Effector CD4-positive, alpha-beta T cell (primary cell): ENCODE measurements around the gene CISH.

Experiments
- DNase-seq: peaks from one replicate; pipeline ENCODE4 v3.0.0-alpha.2; 2020

Gene CISH

GRCh38 chr3:50568947-50569749 lies 42.4 kb downstream of the CISH start, which contains the start of gene HEMK1:
Gene HEMK1 (plus strand): TSS chr3:50569522. CDS start chr3:50571105, 1,583 bp downstream.
- DNase-seq = peak; percentile 87

GRCh38 chr3:50567386-50568167 lies 44.0 kb downstream of the CISH start, which contains the start of gene C3orf18:
Gene C3orf18 (minus strand): TSS chr3:50567747. CDS start chr3:50565699, 2,048 bp downstream.
- peak; percentile 91 for DNase-seq

DNA sequence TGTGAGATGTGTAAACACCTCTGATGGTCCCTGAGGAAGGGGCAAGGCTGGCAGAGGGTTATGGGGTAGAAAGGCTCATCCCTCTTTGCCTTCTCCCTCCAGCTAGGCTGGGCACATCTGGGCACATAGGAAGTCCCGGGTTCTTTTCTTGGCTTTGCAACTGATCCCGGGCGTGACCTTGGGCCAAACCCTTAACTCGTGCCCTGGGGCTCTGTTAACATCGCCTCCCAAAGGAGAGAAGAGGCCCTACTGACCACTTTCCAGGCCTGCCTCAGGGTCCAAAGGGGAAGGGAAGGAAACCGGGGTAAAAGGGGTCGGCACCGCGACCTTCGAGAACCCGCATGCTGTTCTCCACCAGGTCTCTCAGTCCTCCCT lies 44.6 kb downstream of the CISH start:
- DNase-seq = no peak

- no peak for DNase-seq
Observed at GRCh38 chr3:50564321-50564720, 47.3 kb downstream of the CISH start.

DNA sequence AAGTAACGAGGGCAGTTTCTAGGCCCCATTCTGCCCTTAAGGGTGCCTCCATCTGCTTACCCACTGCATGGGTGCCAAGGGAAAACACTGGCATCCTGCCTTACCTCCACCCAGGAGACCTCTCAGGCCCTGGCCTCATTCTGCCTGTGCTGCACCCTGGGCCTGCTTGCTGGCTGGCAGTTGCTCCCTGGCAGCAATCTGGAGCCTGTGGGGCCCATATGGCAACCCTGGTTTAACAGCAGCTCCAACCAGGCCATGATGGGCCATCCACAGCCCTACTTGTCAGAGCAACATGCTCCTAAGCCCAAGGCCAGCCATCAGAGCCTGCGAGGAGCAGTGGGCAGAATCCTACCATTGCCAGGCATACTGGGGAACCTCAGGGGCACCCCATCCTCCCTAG lies 47.7 kb downstream of the CISH start:
- no peak for DNase-seq

DNA sequence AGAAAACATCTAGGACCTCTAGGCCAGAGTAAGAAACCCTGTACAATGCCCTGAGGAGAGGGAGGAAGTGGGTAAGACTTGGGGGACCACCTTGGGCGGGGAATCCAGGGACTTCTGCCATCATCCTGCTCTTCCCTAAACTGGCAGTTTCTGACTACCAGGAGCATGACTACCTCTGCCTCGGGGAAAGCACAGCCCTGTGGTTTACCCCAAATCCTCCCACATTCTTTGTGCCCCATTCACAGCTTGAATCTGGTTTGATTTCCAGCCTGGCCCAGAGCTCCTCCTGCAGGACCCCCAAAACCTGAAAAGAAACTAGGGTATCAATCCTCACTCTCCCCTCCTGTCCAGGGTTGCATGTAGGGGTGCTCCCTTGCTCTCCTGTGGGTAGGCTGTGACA lies 48.7 kb downstream of the CISH start:
- no peak for DNase-seq

DNA sequence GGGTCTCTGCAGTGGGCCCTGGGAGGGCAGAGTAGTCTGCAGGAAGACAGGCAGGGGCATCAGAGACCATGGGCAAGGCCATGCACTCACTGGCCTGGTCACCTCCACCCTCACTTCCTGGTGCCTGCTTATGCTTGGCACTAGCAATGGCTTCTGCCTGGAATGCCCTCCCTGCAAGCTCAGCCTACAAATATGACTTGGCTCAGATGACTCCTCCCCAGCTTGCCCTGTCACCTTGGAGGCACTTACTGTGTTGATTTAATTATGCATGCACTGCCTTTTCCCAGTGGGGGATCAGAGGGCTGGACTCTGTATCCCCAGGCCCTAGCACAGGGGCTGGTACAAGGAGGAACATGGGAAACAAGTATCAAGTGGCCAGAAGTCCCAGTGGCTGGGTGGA lies 51.9 kb downstream of the CISH start:
- DNase-seq = no peak

- DNase-seq = no peak
Observed at GRCh38 chr3:50557915-50558314, 53.7 kb downstream of the CISH start.

GRCh38 chr3:50557106-50557505 lies 54.5 kb downstream of the CISH start:
- no peak for DNase-seq
